OCI-LY3 (cell line): ENCODE results near the gene CAMTA1.

ENCODE experiments used
- H2AFZ ChIP-seq: fragments of 200-600, 300-600 bp; shearing (Covaris generic); 2 replicates; pipeline ENCODE4 v1.6.0; 2014; ENCODE audit warnings: antibody characterized with exemption, low read depth, low read length
- H3K27ac ChIP-seq: fragments of 200-600, 300-600 bp; sonication (generic); 2 replicates; pipeline ENCODE4 v1.5.1; 2014; ENCODE audit warnings: mild to moderate bottlenecking, low read length, moderate library complexity, mixed read lengths
- H3K27me3 ChIP-seq: fragments of 200-600, 300-600 bp; sonication (generic); 2 replicates; pipeline ENCODE4 v1.6.1; 2014; ENCODE audit warnings: low read depth, low read length, mixed read lengths
- H3K36me3 ChIP-seq: fragments of 200-600, 300-600 bp; sonication (generic); replicated peaks from 2 replicates; pipeline ENCODE3; 2014; ENCODE audit warnings: low read depth, low read length, mixed read lengths
- H3K4me1 ChIP-seq: fragments of 300-600, 200-600 bp; sonication (generic); 2 replicates; pipeline ENCODE4 v1.6.1; 2014; ENCODE audit warnings: low read length, mixed read lengths
- H3K4me2 ChIP-seq: fragments of 200-600, 300-600 bp; sonication (generic); 2 replicates; pipeline ENCODE4 v1.6.1; 2014; ENCODE audit warnings: low read length, mixed read lengths
- H3K4me3 ChIP-seq: fragments of 300-600, 200-600 bp; sonication (generic); 2 replicates; pipeline ENCODE4 v1.5.1; 2014; ENCODE audit warnings: antibody characterized with exemption, mild to moderate bottlenecking, low read length, moderate library complexity
- H3K79me2 ChIP-seq: fragments of 300-600, 200-600 bp; shearing (Covaris generic); 2 replicates; pipeline ENCODE4 v1.6.1; 2014; ENCODE audit warnings: mild to moderate bottlenecking, low read length, mixed read lengths
- H3K9ac ChIP-seq: fragments of 300-600, 200-600 bp; shearing (Covaris generic); 2 replicates; pipeline ENCODE4 v1.6.0; 2014; ENCODE audit warnings: mild to moderate bottlenecking, low read length, moderate library complexity
- H3K9me3 ChIP-seq: fragments of 200-600, 300-600 bp; shearing (Covaris generic); 2 replicates; pipeline ENCODE4 v1.6.1; 2014; ENCODE audit warnings: low read length, mixed read lengths; ENCODE audit not compliant: insufficient read depth
- H4K20me1 ChIP-seq: fragments of 200-600, 300-600 bp; sonication (generic); 2 replicates; pipeline ENCODE4 v1.6.1; 2016; ENCODE audit warnings: low read length, mixed read lengths; ENCODE audit not compliant: insufficient read depth
- CTCF ChIP-seq: fragments of 200-600, 300-600 bp; sonication (generic); IDR thresholded peaks from 2 replicates; pipeline ENCODE4 v1.5.1; 2014; ENCODE audit warnings: antibody characterized with exemption, low read length, low read depth
- EZH2phosphoT487 ChIP-seq: fragments of 200-600 bp; shearing (Covaris generic); IDR thresholded peaks from 2 replicates; pipeline ENCODE4 v1.6.1; 2018; ENCODE audit warnings: antibody characterized with exemption, mixed run types, low read depth

CAMTA1 gene

GRCh38 chr1:6960291-6960811 is 175.1 kb downstream of the CAMTA1 start:
- H3K9me3 ChIP-seq = no peaks in the 10 kb centered on the region
- H4K20me1 ChIP-seq = no peaks in the 10 kb centered on the region
- no peaks in the 10 kb centered on the region for H3K4me1 ChIP-seq
- H3K27ac ChIP-seq = no peak overlapping the region
- no peak overlapping the region for H3K4me2 ChIP-seq
- no peak overlapping the region for H3K9ac ChIP-seq
- no peaks in the 10 kb centered on the region for H3K36me3 ChIP-seq
- TF ChIP-seq CTCF (no peak), EZH2phosphoT487 (no peak)
- H3K79me2 ChIP-seq = no peaks in the 10 kb centered on the region
- no peak overlapping the region for H2AFZ ChIP-seq
- H3K27me3 ChIP-seq = no peaks in the 10 kb centered on the region; the same call in 1 of the 2 replicates
- H3K4me3 ChIP-seq = no peak overlapping the region

GRCh38 chr1:6960860-6961259 is 175.6 kb downstream of the CAMTA1 start:
- no peak for TF ChIP-seq CTCF
- TF ChIP-seq EZH2phosphoT487 = no peak
- no peak overlapping the region for H3K4me3 ChIP-seq
- no peaks in the 10 kb centered on the region for H3K36me3 ChIP-seq
- no peak overlapping the region for H3K4me2 ChIP-seq
- H3K9ac ChIP-seq = no peak overlapping the region
- H3K27ac ChIP-seq = no peak overlapping the region
- H3K27me3 ChIP-seq = no peaks in the 10 kb centered on the region; the same call in 1 of the 2 replicates
- H2AFZ ChIP-seq = no peak overlapping the region
- H3K79me2 ChIP-seq = no peaks in the 10 kb centered on the region
- no peaks in the 10 kb centered on the region for H3K9me3 ChIP-seq
- no peaks in the 10 kb centered on the region for H4K20me1 ChIP-seq
- no peaks in the 10 kb centered on the region for H3K4me1 ChIP-seq

- Histone ChIP-seq H4K20me1 (no peaks in the 10 kb centered on the region), H3K27me3 (no peaks in the 10 kb centered on the region; the same call in 1 of the 2 replicates), H2AFZ (no peak overlapping the region), H3K9ac (no peak overlapping the region), H3K4me3 (no peak overlapping the region), H3K36me3 (no peaks in the 10 kb centered on the region), H3K4me2 (no peak overlapping the region), H3K9me3 (no peaks in the 10 kb centered on the region), H3K27ac (no peak overlapping the region), H3K79me2 (no peaks in the 10 kb centered on the region), H3K4me1 (no peaks in the 10 kb centered on the region)
- TF ChIP-seq CTCF = no peak
- no peak for TF ChIP-seq EZH2phosphoT487
These were observed 176.0 kb downstream of the CAMTA1 start for GRCh38 chr1:6961289-6961688.

- Histone ChIP-seq H3K36me3 (no peaks in the 10 kb centered on the region), H3K9ac (no peak overlapping the region), H3K9me3 (no peaks in the 10 kb centered on the region), H3K27me3 (no peaks in the 10 kb centered on the region; the same call in 1 of the 2 replicates), H3K4me2 (no peak overlapping the region), H3K4me3 (no peak overlapping the region), H4K20me1 (no peaks in the 10 kb centered on the region), H3K79me2 (no peaks in the 10 kb centered on the region), H3K27ac (no peak overlapping the region), H2AFZ (no peak overlapping the region), H3K4me1 (no peaks in the 10 kb centered on the region)
- TF ChIP-seq EZH2phosphoT487 (no peak), CTCF (no peak)
These were observed 176.7 kb downstream of the CAMTA1 start for GRCh38 chr1:6961905-6962477.
